Limb (tissue), 2 donors: Measurements from ENCODE around the gene GRM7.

Experiments used
- DNase-seq, 2 donors: peaks; one replicate each; pipeline ENCODE4 v3.0.0-alpha.2; 2016; ENCODE audit errors: extremely low spot score in 2 of 2

The GRM7 gene

DNA sequence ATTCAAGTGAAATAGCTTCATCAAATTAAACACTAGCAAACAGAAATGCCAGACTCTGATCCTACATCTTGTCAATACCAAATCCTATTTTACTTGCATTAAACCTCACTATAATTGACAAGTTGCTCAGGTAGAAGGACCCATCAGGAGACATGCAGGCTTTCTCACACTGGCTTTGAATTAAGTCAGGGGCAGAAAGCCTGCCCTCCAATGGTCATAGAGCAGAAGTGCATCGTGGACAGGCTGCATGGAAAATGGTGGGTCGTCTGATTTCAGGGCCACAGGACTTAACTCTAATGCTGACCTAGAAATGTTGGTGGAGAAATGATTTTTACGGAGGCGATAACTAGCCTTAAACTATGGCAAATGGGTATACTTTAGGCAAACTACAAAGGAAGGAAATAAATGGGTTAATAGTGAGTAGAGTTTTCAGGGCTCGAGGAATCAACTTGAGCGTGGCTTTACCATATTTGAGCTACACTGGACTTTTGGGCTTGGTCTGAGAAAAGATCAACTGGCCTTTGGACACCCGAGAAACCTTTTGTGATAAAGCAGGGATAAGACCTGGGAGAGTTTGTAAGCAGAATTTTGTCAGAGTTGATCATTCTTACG, 283.9 kb downstream of the GRM7 start:
- no peak for DNase-seq

GRCh38 chr3:7146529-7146928, 285.6 kb downstream of the GRM7 start:
- DNase-seq = no peak

DNA sequence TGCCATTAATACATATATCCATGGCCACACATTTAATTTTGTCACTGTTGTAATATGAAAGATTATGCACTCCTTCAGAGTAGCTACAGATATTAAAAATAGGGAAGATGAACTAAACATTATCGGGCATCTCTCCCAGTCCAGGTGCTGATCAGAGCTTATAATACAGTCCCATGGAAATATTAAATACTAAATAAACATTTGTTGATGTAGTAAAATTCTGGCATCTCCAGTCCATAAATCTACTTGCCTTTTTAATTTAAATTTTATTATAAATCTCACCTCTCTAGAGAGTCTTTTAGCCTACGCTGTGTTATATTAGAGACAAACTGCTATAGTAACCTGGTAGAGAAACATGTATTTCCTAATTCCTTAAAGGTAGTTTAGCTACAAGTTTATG, 297.6 kb downstream of the GRM7 start:
- no peak for DNase-seq

DNA sequence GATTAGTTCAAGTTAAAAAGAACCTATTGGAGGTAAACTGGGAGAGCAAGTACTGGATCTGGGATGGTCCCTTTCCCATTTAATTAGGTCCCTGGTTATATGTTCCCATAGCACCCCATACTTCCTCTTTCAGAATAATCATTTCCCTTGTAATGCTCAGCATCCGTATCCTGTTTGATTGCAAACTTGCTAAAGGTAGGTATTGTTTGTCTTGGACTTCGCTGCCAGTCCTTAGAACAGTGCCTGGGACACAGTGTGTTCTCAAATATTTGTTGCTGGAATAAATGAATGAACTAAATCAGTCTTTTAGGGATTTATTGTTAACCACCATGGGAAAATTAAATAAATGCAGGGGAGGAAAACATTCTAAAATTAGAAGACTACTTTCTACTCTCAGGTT, 299.8 kb downstream of the GRM7 start:
- no peak for DNase-seq

GRCh38 chr3:7166460-7166859, 305.5 kb downstream of the GRM7 start:
- DNase-seq = peak in 1 of 2 donors; percentile 11

DNA sequence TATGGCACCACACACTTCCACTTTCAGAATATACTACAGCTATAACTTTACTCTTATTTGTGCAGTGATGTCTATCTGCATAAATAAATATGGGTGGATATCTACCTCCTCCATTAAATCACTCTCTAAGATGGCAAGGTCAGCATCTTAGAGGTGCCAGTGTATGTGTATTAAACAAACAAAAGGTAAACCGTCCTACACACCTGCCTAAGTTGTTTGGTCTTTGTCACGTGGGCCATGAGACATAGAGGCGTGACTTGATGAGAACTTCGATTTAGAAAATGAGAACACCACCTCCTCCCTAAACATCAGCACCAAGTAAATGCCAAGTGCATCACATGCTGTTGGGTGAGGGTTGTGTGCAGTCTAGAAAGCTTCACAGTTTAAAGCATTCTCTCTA, 310.6 kb downstream of the GRM7 start:
- DNase-seq = no peak

DNA sequence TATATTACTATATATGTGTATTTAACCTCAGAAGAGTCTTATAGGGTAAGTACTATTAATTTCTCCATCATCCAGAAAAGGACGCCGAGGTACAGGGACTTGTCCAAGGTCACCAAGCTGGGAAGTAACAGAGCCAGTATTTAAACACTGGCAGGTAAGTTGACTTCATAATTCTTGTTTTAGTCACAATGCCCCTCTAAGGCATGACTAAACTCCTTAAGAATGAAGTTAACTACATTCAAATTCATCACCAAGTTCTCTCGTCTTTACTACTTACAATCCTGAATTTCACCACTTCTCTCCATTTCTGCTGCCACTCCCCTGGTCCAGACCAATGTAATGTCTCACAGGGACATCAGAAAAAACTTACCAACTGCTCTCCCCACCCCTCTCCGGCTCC, 312.1 kb downstream of the GRM7 start:
- no peak for DNase-seq

DNA sequence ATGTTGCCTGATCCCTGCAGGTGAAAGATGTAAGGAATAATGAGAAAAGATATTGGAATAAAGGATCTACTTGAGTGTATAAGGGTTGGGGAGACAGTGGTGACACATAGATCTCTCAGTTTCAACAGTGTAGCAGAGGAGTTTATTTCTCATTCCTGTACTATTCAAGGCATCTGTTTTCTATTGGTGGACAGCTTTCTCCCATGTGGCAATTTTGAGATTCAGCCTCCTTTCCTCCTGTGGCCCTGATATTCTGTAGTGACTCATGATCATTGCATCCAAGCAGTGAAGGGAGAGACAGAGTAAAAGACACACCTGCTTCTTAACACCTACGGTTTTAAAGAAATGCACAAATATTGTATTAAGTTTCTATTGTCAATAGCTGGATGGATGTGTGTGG, 327.6 kb downstream of the GRM7 start:
- no peak for DNase-seq

DNA sequence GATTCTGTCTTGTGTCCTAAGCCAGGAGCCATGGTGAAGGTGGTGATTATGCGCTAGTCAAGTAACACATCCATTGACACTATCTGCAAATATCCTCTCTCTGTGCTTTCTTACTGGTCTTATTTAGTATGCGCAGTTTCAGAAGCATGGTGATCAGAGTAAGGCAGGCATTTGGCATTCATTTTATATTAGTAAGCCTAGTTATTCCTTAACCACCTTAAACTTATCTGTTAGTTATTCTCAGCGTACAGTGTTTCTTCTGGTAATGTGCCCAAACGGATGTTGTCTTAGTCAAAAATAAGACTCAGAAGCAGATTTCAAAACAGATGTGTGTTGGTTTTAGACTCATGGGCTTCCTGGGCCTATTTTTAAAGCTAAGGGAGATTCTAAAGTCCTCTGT, 329.2 kb downstream of the GRM7 start:
- no peak for DNase-seq

- no peak for DNase-seq
Observed at GRCh38 chr3:7193269-7193668, 332.4 kb downstream of the GRM7 start.

GRCh38 chr3:7194071-7194835, 333.3 kb downstream of the GRM7 start:
- DNase-seq = no peak

- DNase-seq = no peak
Observed at GRCh38 chr3:7195934-7196333, 335.0 kb downstream of the GRM7 start.

DNA sequence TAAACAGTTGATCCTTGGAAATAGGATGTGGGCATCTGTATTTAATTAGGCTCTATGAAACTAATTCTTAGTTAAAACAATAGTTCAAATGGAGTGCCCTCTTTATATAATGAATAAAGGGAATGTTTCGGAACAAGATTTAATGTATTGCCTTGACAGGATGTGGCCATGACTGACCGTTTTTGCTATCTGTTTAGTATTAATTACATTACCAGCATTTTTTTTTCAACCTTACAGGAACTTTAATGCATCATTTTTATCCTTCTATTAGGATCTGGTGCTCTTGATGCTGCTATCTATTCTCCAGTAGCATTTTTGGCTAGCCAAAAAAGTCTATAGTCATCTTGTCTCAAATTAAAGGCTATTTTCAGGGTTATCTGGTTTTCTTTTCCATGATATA, 340.9 kb downstream of the GRM7 start:
- DNase-seq = no peak

GRCh38 chr3:7203969-7204847, 343.3 kb downstream of the GRM7 start:
- no peak for DNase-seq

- DNase-seq = no peak
Observed at GRCh38 chr3:7204848-7205156, 343.9 kb downstream of the GRM7 start.

DNA sequence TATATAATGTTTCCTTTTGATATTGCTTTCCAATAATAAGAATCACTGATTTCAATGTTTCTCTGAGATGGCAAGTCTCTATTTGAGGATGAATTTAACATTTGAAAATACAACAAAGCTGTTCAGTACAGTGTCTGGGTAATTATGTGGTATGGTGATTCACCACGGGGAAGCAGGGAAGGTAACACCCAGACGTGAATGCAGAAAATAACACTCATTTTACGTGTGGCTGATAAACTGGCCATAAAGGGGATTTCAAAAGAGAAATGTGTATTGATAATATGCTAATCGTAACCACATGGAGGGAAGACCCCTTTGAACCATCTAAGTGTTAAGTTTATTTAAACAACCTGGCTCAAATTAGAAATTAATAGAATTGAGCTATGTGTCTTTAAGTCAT, 344.6 kb downstream of the GRM7 start:
- no peak for DNase-seq

DNA sequence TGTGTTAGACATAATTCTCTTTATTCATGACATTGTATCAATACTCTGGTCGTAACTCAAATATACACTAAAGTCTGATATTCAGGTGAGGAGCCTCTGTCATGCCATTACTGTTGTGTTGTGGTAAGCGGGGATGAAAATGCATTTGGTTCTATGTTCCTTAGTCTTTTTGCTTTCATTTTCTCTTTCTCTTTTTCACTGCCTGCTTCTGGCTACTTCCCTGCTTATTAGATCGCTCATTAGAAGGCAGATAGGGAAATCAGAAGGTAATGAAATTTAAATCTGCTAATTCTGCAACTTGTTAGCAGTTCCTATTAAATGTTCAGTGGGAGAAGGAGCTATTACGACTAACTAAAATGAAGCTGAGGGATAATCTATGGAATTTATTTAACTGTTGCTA, 345.0 kb downstream of the GRM7 start:
- DNase-seq = no peak

- no peak for DNase-seq
Observed at GRCh38 chr3:7207125-7207524, 346.2 kb downstream of the GRM7 start.

GRCh38 chr3:7207928-7208327, 347.0 kb downstream of the GRM7 start:
- no peak for DNase-seq

DNA sequence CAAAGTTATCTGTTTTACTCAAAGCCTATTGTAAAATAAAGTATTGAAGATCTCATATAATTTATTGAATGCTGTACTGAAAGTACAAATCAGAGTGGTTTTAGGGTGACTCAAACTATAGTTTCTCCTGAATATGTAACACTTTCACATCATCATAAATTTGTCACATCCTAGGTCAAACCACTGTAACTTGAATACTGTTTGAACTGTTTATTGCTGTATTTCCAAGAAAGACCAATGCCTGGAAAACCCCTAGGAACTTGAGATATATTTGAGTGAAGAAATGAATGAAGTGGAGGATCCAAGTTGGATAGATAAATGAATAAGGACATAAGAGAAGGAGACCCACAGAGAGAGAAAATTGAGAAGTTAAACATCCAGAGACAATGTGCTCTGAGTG, 348.2 kb downstream of the GRM7 start:
- DNase-seq = no peak

DNA sequence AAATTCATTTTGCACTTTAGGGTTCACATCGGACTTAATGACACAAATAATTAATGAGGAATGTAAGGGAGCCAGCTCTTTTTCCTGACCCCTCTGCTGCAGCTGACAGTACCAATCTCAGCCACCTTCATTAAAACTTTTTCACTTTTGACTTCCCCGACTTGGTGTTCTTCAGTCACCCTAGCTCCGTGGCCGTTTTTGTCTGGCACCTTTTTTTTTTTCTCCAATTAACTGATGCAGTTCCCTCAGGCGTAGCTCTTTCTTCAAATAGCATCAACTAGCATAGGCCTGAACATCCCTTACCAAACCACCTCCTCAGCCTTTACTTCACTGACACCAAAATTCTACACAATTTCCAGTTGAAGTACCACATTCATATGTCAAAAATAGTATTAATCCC, 350.8 kb downstream of the GRM7 start:
- no peak for DNase-seq

DNA sequence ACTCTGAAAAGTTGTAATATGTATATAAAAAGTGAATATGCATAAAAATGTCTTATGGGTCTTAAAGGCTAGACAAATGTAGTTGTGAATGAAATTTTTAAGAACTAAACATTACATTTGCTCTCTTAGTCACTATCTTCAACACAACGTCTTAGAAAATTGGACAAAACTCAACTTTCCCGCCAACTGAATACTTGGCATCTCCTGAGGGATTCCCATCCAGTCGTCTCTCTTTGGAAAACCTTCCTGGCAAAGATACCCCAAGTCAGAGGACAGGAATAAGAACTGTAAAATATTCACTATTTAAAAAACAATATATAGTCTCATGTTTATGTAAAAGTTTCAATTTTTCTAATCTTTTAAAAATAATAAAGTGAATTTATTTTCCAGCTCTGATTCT, 354.8 kb downstream of the GRM7 start:
- DNase-seq = no peak

DNA sequence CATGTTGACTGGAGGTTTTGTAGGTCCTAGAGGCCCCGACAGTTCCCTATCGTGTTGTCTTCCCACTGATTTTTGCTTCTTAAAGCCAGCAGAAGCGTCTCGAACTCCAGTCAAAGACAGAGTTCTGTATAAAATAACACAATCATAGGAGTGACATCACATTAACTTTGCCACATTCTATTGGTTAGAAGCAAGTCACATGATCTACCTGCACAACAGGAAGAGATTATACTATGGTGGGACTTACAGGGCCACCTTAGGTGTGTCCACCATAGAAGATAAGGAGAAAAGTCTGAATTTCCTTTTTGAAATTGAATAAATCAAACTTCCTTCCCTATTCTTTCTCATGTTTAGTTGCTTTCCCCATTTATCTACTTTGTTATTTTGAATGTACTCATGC, 365.5 kb downstream of the GRM7 start:
- no peak for DNase-seq
